ENCODE data around the gene DNER.

DNER gene

GRCh38 chr2:229426464-229426863, 287.9 kb downstream of the DNER start:
- H3K36me3 ChIP-seq (ENCODE audit: insufficient read depth, low read length): no peaks in the 10 kb centered on the region
- H3K9ac ChIP-seq (ENCODE audit: low read depth, low read length, poor library complexity, severe bottlenecking): no peak overlapping the region
- no peaks in the 10 kb centered on the region for H3K9me2 ChIP-seq (replicated peaks; ENCODE audit: low read depth, low read length)
- no peaks in the 10 kb centered on the region for H3K4me1 ChIP-seq (ENCODE audit: insufficient read depth, low read length, poor library complexity, severe bottlenecking)
- no peaks in the 10 kb centered on the region for H3F3A ChIP-seq (ENCODE audit: low read depth)
- H4K20me1 ChIP-seq (ENCODE audit: insufficient read depth, low read length, poor library complexity, severe bottlenecking): no peaks in the 10 kb centered on the region
- H3K9me3 ChIP-seq (ENCODE audit: insufficient read depth, low read depth, low read length): no peaks in the 10 kb centered on the region
- H2AFZ ChIP-seq (ENCODE audit: low read length): no peak overlapping the region
- no peaks in the 10 kb centered on the region for H3K27me3 ChIP-seq (ENCODE audit: insufficient read depth, low read length, poor library complexity, severe bottlenecking)
- no peak overlapping the region for H3K4me2 ChIP-seq (ENCODE audit: low read depth, low read length, poor library complexity, severe bottlenecking)
- no peaks in the 10 kb centered on the region for H3K79me2 ChIP-seq (ENCODE audit: insufficient read depth, low read length)
- TF ChIP-seq CTCF (conservative IDR thresholded peaks at IDR 0.05; ENCODE audit: low read length) (no peak), EZH2phosphoT487 (IDR thresholded peaks at IDR 0.05; ENCODE audit: borderline replicate concordance) (no peak)
- H3K4me3 ChIP-seq (ENCODE audit: low read length, poor library complexity, severe bottlenecking): no peak overlapping the region

- no peak overlapping the region for H3K4me2 ChIP-seq (ENCODE audit: low read depth, low read length, poor library complexity, severe bottlenecking)
- no peaks in the 10 kb centered on the region for H3F3A ChIP-seq (ENCODE audit: low read depth)
- no peaks in the 10 kb centered on the region for H4K20me1 ChIP-seq (ENCODE audit: insufficient read depth, low read length, poor library complexity, severe bottlenecking)
- no peak overlapping the region for H3K4me3 ChIP-seq (ENCODE audit: low read length, poor library complexity, severe bottlenecking)
- no peaks in the 10 kb centered on the region for H3K79me2 ChIP-seq (ENCODE audit: insufficient read depth, low read length)
- no peaks in the 10 kb centered on the region for H3K9me2 ChIP-seq (replicated peaks; ENCODE audit: low read depth, low read length)
- no peak for TF ChIP-seq EZH2phosphoT487 (IDR thresholded peaks at IDR 0.05; ENCODE audit: borderline replicate concordance)
- TF ChIP-seq CTCF (conservative IDR thresholded peaks at IDR 0.05; ENCODE audit: low read length): no peak
- H3K9me3 ChIP-seq (ENCODE audit: insufficient read depth, low read depth, low read length): no peaks in the 10 kb centered on the region
- H3K4me1 ChIP-seq (ENCODE audit: insufficient read depth, low read length, poor library complexity, severe bottlenecking): no peaks in the 10 kb centered on the region
- H2AFZ ChIP-seq (ENCODE audit: low read length): no peak overlapping the region
- no peaks in the 10 kb centered on the region for H3K27me3 ChIP-seq (ENCODE audit: insufficient read depth, low read length, poor library complexity, severe bottlenecking)
- no peaks in the 10 kb centered on the region for H3K36me3 ChIP-seq (ENCODE audit: insufficient read depth, low read length)
- H3K9ac ChIP-seq (ENCODE audit: low read depth, low read length, poor library complexity, severe bottlenecking): no peak overlapping the region
These were observed 288.8 kb downstream of the DNER start for GRCh38 chr2:229425598-229425997.

- Histone ChIP-seq H2AFZ (ENCODE audit: low read length) (no peak overlapping the region), H3K79me2 (ENCODE audit: insufficient read depth, low read length) (no peaks in the 10 kb centered on the region), H3K9me3 (ENCODE audit: insufficient read depth, low read depth, low read length) (no peaks in the 10 kb centered on the region), H4K20me1 (ENCODE audit: insufficient read depth, low read length, poor library complexity, severe bottlenecking) (no peaks in the 10 kb centered on the region), H3K36me3 (ENCODE audit: insufficient read depth, low read length) (no peaks in the 10 kb centered on the region), H3K4me1 (ENCODE audit: insufficient read depth, low read length, poor library complexity, severe bottlenecking) (no peaks in the 10 kb centered on the region), H3K9ac (ENCODE audit: low read depth, low read length, poor library complexity, severe bottlenecking) (no peak overlapping the region), H3K4me2 (ENCODE audit: low read depth, low read length, poor library complexity, severe bottlenecking) (no peak overlapping the region), H3K9me2 (replicated peaks; ENCODE audit: low read depth, low read length) (no peaks in the 10 kb centered on the region), H3F3A (ENCODE audit: low read depth) (no peaks in the 10 kb centered on the region), H3K27me3 (ENCODE audit: insufficient read depth, low read length, poor library complexity, severe bottlenecking) (no peaks in the 10 kb centered on the region), H3K4me3 (ENCODE audit: low read length, poor library complexity, severe bottlenecking) (no peak overlapping the region)
- TF ChIP-seq EZH2phosphoT487 (IDR thresholded peaks at IDR 0.05; ENCODE audit: borderline replicate concordance) (no peak), CTCF (conservative IDR thresholded peaks at IDR 0.05; ENCODE audit: low read length) (no peak)
These were observed 292.3 kb downstream of the DNER start for GRCh38 chr2:229422063-229422462.

Data from Loucy (cell line).